NCI-H2107 treated with DMSO at 0.1 percent for 48 hours (cell line): ENCODE measurements around the gene RGS14.

Experiments
- DNase-seq: peaks from one replicate; lab custom pipeline; 2025; ENCODE audit not compliant: unreplicated experiment; lab: John Stamatoyannopoulos, UW

RGS14 gene

GRCh38 chr5:177377851-177378776 is 20.4 kb downstream of the RGS14 start:
- DNase-seq, result no peak

DNA sequence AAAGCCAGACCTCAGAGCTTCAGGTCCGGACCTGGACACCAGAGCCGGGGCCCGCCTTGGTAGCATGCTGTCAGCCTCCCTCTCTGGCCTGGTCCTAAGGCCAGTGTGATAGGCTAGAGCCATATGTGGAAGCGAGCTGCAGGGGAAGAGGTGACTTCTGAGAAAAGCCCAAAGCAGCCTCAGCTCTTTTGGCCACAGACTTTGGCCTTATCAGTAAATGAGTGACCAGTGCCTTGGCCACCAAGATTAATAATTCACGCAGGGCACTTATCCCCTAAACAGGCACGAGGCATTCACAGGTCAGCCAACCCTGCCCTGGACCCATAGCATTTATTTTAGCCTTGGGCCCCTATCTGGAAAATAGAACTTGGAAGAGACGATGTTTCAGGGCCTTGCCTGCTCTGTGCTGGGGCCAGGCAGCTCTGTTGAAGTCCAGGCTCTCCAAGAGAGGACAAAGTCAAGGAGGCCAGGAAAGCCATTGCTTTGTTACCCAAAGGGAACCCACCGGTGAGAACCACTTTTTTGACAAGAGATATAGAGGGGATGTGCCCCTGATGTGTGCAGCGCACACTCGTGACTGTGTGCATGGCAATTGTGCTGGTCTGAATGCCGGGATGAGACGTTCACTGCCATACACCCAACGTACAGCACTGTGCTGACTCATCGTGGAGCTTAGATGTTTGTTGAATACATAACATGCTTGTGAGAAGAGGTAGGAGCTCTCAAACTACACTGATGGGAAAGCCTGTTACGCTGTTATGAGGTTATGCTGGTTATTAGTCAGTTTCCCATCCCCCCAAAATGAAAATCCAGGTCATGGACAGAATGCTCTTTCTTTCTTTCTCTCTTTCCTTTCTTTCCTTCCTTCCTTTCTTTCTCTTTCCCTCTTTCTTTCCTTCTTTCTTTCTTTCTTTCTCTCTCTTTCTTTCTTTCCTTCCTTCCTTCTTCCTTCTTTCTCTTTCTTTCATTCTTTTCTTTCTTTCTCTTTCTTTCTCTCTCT is 21.5 kb downstream of the RGS14 start:
- DNase-seq, result no peak

- DNase-seq, result no peak
These were observed 23.0 kb downstream of the RGS14 start for GRCh38 chr5:177380805-177381126.

- no peak for DNase-seq
These were observed 24.8 kb downstream of the RGS14 start for GRCh38 chr5:177382423-177383029.

GRCh38 chr5:177383181-177383580 is 25.5 kb downstream of the RGS14 start:
- DNase-seq, result no peak

- no peak for DNase-seq
These were observed 26.4 kb downstream of the RGS14 start, which contains the start of gene SLC34A1 for GRCh38 chr5:177384134-177384533. Gene SLC34A1, plus strand, starts transcription at chr5:177384434. Its CDS starts 1,308 bp downstream, at chr5:177385742.

GRCh38 chr5:177385720-177386119 is 28.0 kb downstream of the RGS14 start:
- no peak for DNase-seq

DNA sequence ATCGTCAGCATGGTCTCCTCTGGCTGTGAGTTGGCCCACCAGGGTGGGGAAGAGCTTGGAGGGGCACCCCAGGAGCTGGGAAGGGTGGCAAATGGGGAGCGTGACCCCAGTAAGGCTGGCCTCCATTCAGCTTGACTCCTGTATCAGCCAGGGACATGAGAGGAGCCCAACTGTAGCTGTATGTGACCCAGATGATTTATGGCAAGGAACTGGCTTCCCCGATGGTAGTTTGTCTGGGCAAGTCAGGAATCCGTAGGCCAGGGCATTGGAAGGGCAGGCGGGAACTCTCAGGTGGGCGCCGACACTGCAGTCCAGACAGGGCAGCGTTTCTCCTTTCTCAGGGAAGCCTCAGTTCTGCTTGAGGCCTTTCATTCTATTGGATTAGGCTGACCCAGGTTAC is 28.8 kb downstream of the RGS14 start:
- no peak for DNase-seq

DNA sequence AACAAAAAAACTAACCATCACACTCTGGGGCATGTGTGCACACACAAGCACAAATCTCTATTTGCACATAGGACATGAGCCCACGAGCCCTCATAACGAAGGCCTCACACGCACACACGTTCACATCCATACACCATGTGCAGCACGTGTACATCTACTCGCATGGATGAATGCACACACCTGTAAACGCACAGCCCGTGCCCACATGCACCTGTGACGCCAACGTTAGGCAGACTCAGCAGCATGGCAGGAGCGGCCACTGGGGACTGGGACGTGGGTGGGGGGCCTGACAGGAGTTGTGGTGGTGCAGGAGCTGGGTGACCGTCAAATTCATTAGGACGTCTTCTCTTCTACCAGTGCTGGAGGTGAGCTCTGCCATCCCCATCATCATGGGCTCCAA is 29.7 kb downstream of the RGS14 start:
- no peak for DNase-seq

- DNase-seq, result no peak
These were observed 30.9 kb downstream of the RGS14 start for GRCh38 chr5:177388521-177389052.

DNA sequence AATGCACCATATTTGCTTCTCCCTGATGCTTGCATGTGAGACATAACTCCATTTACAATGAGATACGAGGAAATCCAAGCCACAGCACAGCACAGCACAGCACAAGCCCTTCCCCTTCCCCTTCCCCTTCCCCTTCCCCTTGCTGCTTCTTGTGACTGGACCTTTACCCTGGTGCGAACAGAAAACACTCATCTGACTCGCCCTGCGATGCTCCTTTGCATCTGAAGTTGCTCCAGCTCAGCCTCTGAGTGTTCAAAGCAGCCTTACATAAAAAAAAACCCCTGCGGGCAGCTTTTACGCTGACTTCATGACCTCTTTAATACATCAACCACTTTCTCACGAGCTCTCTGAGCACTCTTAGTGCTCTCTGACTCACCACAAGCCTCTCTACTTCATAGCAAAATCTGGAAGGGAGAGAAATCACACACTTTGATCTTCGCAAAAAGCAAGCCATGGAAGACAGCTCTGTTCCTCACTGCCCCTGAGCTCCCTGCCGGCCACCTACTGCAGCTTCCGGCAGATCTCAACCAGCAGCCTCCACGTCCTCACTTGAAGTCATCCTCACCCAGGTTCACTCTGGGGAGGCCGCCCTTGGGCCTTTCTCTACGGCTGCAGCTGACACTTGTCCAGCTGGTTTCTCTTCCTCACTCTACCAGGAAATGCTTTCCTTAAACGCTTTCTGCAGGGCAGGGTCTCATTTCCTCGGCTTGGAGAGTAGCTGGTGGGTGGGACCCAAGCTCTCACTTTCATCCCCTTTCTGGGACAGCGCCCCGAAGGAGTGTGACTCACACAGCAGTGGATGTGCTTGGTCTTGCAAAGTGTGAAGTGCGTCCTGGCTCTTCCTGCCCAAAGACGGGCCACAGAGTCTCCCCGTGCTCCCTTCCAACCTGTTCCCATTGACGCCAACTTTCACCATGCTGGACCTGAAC is 31.8 kb downstream of the RGS14 start:
- no peak for DNase-seq

GRCh38 chr5:177390363-177391300 is 32.9 kb downstream of the RGS14 start:
- peak; percentile 30 for DNase-seq

DNA sequence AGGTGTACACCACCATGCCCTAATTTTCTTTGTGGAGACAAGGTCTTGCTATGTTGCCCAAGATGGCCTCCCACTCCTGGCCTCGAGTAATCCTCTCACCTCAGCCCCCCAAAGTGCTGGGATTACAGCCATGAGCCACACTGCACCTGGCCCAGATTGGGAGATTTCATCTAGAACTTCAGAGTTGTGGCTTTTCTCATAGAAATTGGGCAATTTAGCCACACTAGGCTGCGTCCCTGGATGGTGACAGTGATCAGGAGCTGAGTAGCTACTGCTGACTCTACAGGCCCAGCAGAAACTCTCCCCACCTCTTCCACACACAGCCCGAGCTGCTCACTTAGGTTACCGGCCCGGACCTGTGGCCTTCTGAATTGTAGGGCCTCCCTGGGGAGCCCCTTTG is 35.0 kb downstream of the RGS14 start:
- no peak for DNase-seq

DNA sequence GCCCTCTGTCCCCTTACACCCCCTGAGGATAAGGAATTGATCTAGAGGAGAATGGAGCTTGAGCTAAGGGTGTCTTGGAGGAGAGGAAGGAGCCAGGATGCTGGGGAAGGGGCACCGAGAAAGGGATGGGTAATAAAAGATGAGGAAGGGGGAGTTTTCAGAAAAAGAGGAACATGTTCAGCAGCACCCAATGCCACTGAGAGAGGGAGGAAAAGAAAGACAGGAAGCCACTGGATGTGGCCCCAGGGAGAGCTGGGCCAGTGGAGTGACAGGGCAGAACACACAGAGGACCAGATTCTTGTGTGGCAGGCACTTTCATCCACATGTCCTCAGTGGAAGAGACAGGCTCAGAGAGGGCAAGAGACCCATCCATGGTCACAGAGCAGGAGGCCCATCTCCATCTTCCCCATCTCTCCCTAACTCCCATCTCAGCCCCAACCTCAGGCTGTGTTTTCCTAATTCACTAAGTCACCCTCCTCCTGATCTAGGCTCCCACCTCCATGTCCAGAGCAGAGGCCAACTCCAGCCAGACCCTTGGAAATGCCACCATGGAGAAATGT is 35.6 kb downstream of the RGS14 start:
- no peak for DNase-seq

GRCh38 chr5:177393990-177394389 is 36.3 kb downstream of the RGS14 start:
- DNase-seq, result no peak

DNA sequence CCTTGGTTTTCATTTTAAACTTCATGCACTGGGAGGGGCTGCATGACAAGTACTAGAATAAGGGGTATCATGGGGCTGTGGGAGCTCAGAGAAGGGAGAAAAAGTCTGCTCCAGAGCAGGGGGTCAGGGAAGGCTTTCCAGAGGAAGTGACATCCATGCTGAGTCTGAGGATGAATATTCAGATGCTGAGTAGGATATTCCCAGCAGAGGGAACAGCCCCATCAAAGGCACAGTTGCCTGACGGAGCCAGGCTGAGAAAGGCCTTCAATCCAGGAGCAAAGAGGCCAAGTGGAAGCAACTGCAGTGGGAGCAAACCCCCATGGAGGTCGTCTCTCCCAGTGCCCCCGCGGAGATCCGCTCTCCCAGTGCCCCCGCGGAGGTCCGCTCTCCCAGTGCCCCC is 38.4 kb downstream of the RGS14 start:
- DNase-seq, result no peak

DNA sequence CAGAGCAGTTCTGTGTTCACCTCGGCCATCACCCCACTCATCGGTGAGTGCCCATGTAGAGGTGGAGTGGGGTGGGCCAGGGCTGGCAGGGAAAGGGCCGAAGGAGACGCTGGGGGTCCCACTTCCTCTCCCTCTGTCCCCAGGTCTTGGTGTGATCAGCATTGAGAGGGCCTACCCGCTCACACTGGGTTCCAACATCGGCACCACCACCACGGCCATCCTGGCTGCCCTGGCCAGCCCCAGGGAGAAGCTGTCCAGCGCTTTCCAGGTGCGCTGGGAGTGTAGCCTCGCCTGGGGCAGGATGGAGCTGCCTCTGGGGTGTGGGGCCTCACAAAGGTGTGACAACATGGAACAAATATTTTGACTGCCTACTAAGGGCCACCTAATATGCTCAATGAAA is 39.1 kb downstream of the RGS14 start:
- no peak for DNase-seq

- DNase-seq, result no peak
These were observed 40.2 kb downstream of the RGS14 start for GRCh38 chr5:177397875-177398390.
